ENCODE results near the gene NPFF. TPM values are rescaled to one million over a fixed set of nuclear protein-coding genes. Genes with fewer than 3 reads are reported as not detected.
A peak's percentile ranks its signal among the peaks of the same experiment; 100 is the strongest.

Gene NPFF
- total RNA-seq, 1 donor from 2014 or later, result not detected

- DNase-seq, result no peak
- Mint-ChIP-seq H3K4me3 (no peak overlapping the region), H3K36me3 (ENCODE audit: low read depth) (peaks cover 2% of the 10 kb centered on the region), H3K27me3 (no peaks in the 10 kb centered on the region), H3K4me1 (peaks cover 49% of the 10 kb centered on the region), H3K27ac (no peak overlapping the region), H3K9me3 (no peaks in the 10 kb centered on the region)
- intact Hi-C loops (cut with micrococcal nuclease), result no loop called here
Observed at GRCh38 chr12:53496752-53497032, 10.6 kb downstream of the NPFF start.

DNA sequence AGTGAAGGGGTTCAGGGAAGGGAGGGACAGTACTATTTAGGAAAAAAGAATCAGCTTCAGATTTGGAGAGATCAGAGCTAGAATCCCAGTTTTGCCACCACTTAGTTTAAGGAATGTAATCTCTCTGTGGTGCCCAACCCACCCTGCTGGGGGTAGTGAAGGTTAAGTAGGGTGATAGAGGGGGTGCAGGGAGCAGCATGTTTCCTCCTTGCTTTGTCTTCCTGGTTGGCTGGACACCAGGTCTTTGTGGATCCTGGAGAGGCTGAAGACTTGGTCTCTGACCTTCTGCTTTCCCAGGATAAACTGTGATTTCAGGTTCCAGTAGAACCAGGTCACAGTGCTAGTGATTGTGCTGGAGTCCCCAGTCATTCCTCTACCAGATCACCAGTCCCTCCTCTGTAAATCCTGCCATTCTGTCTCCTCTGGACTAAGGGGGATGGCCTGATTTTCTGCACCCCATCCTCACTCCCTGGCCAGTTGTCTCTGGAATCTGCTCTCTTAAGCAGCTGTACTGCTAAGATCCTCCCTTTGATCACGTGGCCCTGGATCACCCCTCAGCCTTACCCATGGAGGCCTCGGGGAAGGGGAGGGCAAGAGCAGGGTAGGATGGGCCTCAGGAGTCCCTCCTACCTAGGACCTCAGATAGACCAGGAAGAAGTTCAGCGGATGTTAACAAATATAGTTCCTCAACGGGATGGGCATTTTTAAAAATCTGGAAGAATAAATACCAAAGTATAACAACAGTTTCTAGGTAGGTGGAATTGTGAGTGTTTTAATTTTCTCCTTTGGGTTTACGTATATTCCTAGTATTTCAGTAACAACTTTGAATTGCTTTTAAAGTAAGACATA lies 11.2 kb downstream of the NPFF start:
- Mint-ChIP-seq H3K27ac (no peak overlapping the region), H3K27me3 (no peaks in the 10 kb centered on the region), H3K4me1 (peaks cover 49% of the 10 kb centered on the region), H3K9me3 (no peaks in the 10 kb centered on the region), H3K4me3 (no peak overlapping the region), H3K36me3 (ENCODE audit: low read depth) (peaks cover 2% of the 10 kb centered on the region)
- intact Hi-C loops (cut with micrococcal nuclease), result no loop called here
- no peak for DNase-seq

DNA sequence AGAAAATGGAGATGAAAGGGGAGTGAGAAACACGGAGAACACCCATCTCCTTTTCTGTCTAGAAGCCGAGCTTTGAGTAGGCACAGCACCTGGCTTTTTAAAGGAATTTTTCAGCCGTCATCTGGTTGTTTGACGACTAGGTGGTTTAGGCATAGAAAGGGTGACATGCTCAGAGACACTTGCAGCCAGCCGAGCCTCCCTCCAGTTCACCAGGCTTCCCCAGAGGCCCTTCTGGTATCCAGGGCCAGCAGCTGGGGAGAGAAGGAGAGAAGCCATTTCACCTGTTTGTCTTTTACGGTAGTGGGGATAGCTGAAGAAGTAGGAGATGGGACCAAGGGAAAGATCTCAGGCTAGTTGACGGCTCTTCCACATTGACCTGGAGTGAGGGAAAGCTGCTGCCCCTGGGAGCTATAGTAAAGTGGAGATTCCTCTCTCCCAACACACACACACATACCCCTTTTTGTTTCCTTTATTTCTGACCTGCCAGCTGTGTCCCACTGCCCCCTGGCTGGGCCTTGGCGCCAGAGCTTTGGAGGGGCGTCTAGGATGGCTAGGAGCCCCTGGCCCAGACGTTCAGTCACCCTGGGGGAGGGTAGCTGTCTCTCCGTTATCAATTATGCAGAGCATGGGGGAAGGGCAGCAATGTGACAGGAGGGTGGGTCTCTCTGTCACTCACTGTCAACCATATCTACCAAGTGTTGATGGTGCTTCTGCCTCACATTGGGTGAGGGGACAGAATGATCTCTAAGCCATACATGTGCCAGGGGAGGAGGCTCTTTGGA lies 13.5 kb downstream of the NPFF start:
- peaks cover 38% of the 10 kb centered on the region for H3K4me1 Mint-ChIP-seq
- intact Hi-C loops (cut with micrococcal nuclease), result loop anchor here (1.0 kb wide), 1 partner anchor 8 kb away; the partner anchor contains the start of gene TARBP2
- H3K4me3 Mint-ChIP-seq, result peak overlapping the region; percentile 94
- peak overlapping the region; percentile 90 for H3K27ac Mint-ChIP-seq
- H3K27me3 Mint-ChIP-seq, result no peaks in the 10 kb centered on the region
- peaks cover 2% of the 10 kb centered on the region for H3K36me3 Mint-ChIP-seq (ENCODE audit: low read depth)
- DNase-seq, result no peak
- H3K9me3 Mint-ChIP-seq, result no peaks in the 10 kb centered on the region

DNA sequence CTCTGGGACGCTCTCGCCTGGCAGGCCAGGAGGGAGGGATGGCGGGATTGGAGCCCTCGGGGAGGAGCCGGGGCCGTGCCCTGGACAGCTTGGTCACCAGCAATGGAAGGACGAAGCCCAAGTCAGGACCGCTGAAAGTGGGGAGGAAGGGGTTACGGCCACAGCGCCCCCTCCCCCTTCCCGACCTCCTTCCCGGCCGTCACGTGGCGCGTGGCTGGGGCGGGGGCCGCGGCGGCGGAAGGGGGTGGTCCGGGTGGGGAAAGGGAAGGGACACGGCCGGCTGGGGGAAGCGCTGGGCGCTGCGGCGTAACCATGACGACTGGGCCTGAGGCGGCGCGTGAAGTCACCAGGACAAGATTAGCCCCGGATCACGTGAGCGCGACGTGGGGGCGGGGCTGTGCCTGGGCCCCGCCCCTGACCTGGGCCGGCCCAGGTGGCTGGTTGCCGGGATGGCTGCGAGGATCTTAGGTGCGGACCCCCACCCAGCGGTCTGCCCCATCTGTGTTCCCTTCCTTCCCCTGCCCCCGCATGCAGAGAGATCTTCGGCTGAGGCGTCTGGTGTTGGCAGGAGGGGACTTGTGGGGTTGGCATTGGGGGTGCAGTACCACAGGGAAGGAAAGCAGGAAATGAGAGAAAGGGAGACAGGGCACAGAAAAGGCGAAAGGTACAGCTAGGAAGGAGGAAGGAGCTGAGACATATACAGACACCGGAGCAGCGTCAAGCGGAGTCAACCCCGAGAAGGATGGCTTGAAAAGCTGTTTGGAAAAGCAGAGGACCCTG lies 14.3 kb downstream of the NPFF start:
- intact Hi-C loops (cut with micrococcal nuclease), result loop anchor here (1.0 kb wide), 1 partner anchor 8 kb away; the partner anchor contains the start of gene TARBP2
- DNase-seq, result peak; percentile 97
- H3K36me3 Mint-ChIP-seq (ENCODE audit: low read depth), result peaks cover 2% of the 10 kb centered on the region
- peaks cover 31% of the 10 kb centered on the region for H3K4me1 Mint-ChIP-seq
- H3K9me3 Mint-ChIP-seq, result no peaks in the 10 kb centered on the region
- no peaks in the 10 kb centered on the region for H3K27me3 Mint-ChIP-seq
- peak overlapping the region; percentile 94 for H3K4me3 Mint-ChIP-seq
- peak overlapping the region; percentile 90 for H3K27ac Mint-ChIP-seq

- intact Hi-C loops (cut with micrococcal nuclease), result no loop called here
- Mint-ChIP-seq H3K4me3 (peak overlapping the region; percentile 94), H3K4me1 (peaks cover 28% of the 10 kb centered on the region), H3K9me3 (no peaks in the 10 kb centered on the region), H3K27ac (peak overlapping the region; percentile 73), H3K27me3 (no peaks in the 10 kb centered on the region), H3K36me3 (ENCODE audit: low read depth) (peaks cover 7% of the 10 kb centered on the region)
- no peak for DNase-seq
Observed at GRCh38 chr12:53492188-53492587, 15.1 kb downstream of the NPFF start.

- DNase-seq, result no peak
- Mint-ChIP-seq H3K27me3 (no peaks in the 10 kb centered on the region), H3K4me1 (peaks cover 21% of the 10 kb centered on the region), H3K9me3 (no peaks in the 10 kb centered on the region), H3K27ac (peak overlapping the region; percentile 11), H3K36me3 (ENCODE audit: low read depth) (peaks cover 24% of the 10 kb centered on the region), H3K4me3 (no peak overlapping the region)
- intact Hi-C loops (cut with micrococcal nuclease), result no loop called here
Observed at GRCh38 chr12:53489242-53489864, 17.9 kb downstream of the NPFF start.

DNA sequence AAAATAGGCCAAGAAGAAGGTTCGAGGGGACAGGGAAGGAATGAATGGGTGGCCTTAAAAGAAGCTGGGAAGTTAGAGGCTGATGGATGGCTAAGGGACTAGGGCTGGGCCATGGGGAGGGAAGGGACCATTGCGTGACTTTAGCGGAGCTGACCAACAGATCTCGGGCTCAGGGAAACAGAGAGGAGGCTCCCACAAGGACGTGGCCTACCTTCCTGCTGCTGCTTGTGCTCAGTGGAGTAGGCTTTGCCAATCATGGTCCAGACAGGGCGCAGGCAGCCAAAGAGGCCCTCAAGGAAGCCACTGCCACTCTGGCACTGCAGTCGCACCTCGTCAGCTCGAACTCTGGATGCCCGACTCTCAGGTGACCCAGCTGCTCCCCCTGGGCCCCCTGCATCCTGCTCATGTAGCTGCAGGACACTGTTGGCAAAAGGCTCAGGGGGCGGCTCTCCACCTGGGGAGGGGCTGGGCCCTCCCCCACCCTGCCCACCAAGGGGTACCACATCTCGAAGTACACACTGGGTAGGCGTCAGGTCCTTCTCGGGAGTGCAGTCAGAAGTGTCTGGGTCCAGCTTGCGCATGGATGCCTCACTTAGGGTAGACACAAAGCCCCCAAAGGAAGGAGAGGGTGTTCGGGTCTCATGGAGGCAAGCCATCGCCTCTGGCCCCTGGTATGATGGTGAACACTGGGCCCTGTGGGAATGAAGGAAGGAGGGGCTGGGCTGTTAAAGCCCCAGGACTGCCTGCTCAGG lies 20.4 kb downstream of the NPFF start:
- intact Hi-C loops (cut with micrococcal nuclease), result no loop called here
- no peaks in the 10 kb centered on the region for H3K27me3 Mint-ChIP-seq
- no peak overlapping the region for H3K27ac Mint-ChIP-seq
- no peak overlapping the region for H3K4me3 Mint-ChIP-seq
- no peak for DNase-seq
- H3K4me1 Mint-ChIP-seq, result peaks cover 3% of the 10 kb centered on the region
- peaks cover 37% of the 10 kb centered on the region for H3K36me3 Mint-ChIP-seq (ENCODE audit: low read depth)
- H3K9me3 Mint-ChIP-seq, result no peaks in the 10 kb centered on the region

- Mint-ChIP-seq H3K36me3 (ENCODE audit: low read depth) (peaks cover 40% of the 10 kb centered on the region), H3K27me3 (no peaks in the 10 kb centered on the region), H3K27ac (no peak overlapping the region), H3K4me1 (peaks cover 3% of the 10 kb centered on the region), H3K4me3 (no peak overlapping the region), H3K9me3 (no peaks in the 10 kb centered on the region)
- intact Hi-C loops (cut with micrococcal nuclease), result no loop called here
- DNase-seq, result no peak
Observed at GRCh38 chr12:53485955-53486735, 21.1 kb downstream of the NPFF start.

DNA sequence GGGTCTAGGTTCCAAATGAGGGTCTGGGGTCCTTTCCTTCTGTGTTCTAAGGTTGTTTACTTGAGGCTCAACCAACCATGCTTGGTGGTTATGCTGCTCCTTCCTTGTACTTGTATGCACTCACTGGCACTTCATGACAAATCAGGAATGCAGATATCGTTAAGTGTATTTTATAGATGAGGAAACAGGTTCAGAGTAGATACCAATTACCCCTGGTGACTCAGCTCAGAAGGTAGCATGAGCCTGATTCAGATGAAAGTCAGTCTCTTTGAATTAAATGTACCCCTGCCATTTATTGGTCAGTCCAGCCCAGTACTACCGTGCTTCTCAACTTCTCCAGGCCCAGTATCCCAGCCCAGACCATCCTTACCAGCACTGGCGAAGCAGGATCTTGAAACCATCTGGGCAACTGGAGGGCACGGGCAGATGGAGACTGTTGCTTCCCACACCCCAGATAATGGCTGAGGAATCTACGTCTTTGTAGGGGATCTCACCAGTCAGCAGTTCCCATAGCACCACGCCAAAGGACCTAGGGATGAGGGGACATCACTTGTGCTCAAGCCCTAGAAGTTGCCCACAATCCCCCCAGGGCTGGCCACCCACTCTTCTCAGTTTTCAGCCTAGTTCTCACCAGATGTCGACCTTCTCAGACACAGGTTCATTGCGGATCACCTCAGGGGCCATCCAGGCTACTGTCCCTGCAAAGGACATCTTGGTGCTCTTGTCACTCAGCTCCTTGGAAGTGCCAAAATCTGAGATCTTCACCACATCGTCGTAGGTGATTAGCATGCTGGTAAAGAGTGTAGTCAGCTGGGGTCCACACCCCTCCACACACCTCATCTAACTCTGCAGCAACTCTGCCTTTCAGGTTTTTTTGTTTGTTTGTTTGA lies 22.4 kb downstream of the NPFF start:
- Mint-ChIP-seq H3K27ac (no peak overlapping the region), H3K9me3 (no peaks in the 10 kb centered on the region), H3K36me3 (ENCODE audit: low read depth) (peaks cover 47% of the 10 kb centered on the region), H3K4me1 (peaks cover 3% of the 10 kb centered on the region), H3K4me3 (no peak overlapping the region), H3K27me3 (no peaks in the 10 kb centered on the region)
- DNase-seq, result no peak
- intact Hi-C loops (cut with micrococcal nuclease), result no loop called here

DNA sequence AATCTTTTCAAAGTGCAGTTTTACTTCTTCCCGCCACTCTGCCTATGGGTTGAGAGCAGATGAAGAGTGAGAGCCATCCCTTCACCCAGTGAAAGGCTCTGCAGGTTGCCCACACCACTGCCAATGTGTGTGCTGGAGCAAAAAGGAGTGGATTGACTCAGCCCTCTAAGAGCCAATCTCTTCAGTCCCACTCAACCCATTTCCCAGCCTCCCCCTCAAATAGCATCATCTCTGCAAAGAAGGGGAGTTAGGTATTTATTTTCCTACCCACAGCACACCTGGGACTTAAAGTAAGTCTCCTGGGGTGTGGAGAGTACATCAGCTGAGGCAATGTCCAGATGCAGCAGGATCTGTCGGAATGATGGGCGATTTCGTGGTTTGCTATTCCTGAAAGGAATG lies 23.3 kb downstream of the NPFF start:
- H3K9me3 Mint-ChIP-seq, result no peaks in the 10 kb centered on the region
- H3K4me1 Mint-ChIP-seq, result peaks cover 3% of the 10 kb centered on the region
- H3K4me3 Mint-ChIP-seq, result no peak overlapping the region
- DNase-seq, result no peak
- H3K27ac Mint-ChIP-seq, result peak overlapping the region; percentile 9
- peaks cover 56% of the 10 kb centered on the region for H3K36me3 Mint-ChIP-seq (ENCODE audit: low read depth)
- H3K27me3 Mint-ChIP-seq, result no peaks in the 10 kb centered on the region
- intact Hi-C loops (cut with micrococcal nuclease), result no loop called here

DNA sequence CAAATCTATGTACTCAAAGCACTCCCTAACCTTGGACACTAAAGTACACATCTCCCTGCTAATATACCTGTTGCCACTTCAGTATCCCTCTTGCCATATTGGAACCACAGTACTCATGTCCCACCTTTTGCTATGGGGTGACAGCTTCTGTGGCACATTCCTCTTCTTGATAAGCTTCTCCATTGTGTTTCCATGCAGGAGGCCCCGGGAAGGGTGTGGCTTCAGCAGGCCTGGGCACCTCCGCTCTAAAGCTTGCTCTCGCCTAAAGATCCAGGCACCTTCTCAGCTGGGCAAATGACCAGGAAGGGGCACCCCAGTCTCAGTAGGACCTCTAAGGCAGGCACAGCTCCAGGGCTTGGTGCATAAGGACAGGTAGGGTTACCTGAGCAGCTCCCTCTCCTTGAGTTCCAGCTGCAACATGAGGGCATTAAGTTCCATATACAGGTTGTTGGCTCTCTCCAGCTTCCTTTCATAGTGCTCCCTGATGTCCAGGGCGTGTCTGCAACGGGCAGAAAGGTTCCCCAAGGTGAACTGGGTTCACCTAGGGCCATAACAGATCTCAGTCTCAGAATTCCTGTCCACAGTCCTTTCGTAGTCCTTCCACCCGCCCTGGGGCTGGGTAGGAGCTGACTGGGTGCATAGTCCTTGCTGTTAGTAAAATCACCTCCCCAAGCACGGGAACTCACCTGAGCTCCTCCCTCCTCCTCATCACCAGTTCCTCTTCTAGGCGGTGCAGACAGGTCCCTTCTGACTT lies 23.9 kb downstream of the NPFF start:
- H3K27ac Mint-ChIP-seq, result no peak overlapping the region
- peaks cover 62% of the 10 kb centered on the region for H3K36me3 Mint-ChIP-seq (ENCODE audit: low read depth)
- intact Hi-C loops (cut with micrococcal nuclease), result no loop called here

More for the DNA sequence above, 23.9 kb downstream of the NPFF start:
- Mint-ChIP-seq H3K27me3 (no peaks in the 10 kb centered on the region), H3K9me3 (no peaks in the 10 kb centered on the region), H3K4me3 (no peak overlapping the region), H3K4me1 (peaks cover 3% of the 10 kb centered on the region)
- no peak for DNase-seq
